CD4-positive, alpha-beta T cell treated with Interleukin-12 subunit alpha and Interleukin-12 subunit beta, for 1 hour (primary cell): ENCODE data around the gene ACTC1.

Experiments used
- DNase-seq: peaks from one replicate; pipeline ENCODE4 v3.0.0-alpha.2; 2020

Gene ACTC1

DNA sequence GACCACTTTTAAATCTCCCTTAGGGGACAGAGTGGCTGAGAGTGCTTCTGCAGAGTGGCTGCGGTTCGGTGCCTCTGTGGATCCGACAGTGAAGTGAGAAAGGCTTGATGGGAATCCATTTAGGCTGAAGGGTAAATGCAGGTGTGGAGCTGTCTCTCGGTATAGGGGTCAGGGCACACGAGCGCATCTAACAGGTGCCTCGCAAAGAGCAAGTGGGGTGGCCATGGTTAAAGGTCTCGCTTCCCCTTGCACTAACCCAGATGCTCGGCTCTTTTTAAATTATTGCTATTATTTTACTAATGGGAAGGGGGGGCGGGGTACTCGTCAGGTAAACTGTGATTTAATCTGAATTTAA lies 40.0 kb downstream of the ACTC1 start:
- DNase-seq = no peak

DNA sequence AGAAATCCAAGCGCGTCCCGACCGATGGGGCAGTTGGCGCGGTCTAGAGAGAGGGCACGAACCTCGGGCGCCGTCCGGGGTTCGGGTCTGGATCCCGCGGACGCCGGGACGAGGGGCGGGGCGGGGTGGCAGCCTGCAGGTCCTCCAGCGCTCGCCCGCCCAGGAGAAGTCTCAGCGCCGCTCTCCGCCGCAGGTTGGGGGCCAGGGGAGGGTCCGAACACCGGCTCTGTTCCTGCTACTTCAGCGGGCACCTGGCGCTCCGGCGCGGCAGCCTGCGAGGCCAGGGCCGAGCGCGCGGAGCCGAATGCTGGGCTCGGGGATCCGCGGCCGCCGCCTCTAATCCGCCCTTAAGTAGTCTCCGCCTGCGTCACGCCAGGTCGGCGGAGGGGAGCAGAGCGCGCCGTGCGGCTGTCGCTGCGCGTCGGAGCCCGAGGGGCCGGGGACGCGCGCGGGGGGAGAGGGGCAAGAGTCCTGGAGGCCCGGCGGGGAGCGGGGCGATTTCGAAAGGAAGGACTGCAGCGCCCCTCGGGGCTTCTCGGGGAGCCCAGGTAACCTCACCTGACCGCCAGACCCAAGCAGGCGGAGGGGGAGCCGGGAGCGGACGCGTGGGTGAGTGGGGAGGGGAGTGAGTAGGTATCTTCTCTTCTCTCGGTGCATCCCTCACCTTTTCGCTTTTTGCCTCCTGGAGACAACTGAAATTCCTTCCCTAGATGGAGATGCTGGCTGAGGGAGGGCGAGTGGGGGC lies 40.5 kb downstream of the ACTC1 start, which contains the start of gene GJD2:
GJD2 (minus strand) TSS at position 325 of the 745 bp plus-strand sequence. CDS start 510 bp downstream, outside the sequence.
- DNase-seq = no peak

DNA sequence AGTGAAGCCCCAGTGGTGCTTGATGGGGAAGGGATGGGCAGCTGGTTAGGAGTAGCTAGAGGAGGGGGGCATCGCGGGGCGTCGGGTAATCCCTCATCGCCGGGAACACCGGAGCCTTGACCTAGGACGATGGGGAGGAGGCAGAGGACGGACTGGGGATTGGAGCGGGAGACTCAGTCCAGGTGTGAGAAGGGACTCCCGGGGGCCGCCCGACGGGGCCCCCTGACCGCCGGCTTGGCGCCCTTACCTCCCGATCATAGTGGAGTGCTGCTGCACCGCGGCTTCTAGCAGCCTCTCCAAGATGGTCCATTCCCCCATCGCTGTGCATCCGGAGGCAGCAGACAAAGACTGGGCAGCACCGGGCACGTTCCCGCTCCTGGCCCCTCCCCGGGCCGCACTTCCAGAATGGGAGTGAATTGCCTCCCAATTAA lies 41.2 kb downstream of the ACTC1 start:
- no peak for DNase-seq

DNA sequence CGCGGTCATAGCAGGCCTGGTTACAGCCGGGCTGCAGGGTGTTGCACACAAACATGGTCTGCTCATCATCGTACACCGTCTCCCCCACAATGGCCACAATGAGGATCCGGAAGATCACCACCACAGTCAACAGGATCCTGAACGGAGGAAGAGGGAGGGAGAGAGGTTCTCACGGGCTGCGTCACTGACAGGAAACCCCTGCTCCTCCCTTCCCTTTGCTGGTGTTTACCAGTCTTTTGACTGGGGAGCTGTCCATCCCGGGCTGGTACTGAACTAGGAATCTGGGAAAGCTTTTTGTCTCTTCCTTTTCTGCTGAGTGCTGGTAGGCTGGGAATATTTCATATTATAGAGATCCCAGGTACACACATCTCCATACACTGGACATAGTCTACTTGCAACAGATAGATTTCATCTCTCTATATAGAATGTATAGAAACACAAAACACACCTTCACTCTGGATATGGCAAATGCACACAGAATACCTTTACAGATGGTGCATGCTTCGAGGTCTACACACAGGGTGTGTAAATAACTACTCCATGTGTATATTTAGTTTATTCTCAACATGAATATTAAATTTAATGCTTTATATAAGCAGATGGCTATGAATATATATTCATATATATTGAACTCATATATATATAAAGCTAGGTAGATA lies 42.0 kb downstream of the ACTC1 start:
- no peak for DNase-seq

DNA sequence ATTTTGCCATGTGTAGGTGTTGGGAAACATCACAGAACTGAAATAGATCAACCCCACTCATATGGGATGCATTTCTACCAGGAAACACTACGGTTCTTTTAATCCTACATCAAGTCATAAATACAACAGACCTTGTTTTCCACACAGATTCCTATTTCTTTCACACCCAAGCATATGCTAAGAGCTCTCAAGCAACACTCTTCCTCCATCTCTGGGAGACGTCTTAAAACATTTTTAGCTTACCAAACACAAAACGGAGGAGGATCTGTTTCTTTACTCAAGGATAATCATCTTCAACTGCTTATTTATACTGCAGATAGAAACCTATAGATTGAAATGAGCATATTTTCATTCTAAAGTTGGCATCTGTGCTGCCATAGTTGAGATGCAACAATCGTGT lies 45.7 kb downstream of the ACTC1 start:
- no peak for DNase-seq
